Adrenal gland (tissue), 5 donors: ENCODE measurements around the gene SUSD6.

Experiments used
- POLR2A ChIP-seq, 2 donors: fragments of 450-650 bp; IDR thresholded peaks; one replicate each; pipeline ENCODE4 v1.6.1; 2017; ENCODE audit warnings: antibody characterized with exemption in 2 of 2, mild to moderate bottlenecking in 2 of 2, moderate library complexity in 1 of 2
- TF ChIP-seq, protein P1 (sequence below), 6 experiments: fragments of 450-650 bp in 4 of 6; fragments of 200-600 bp in 2 of 6; sonication (generic) in 1 of 6; IDR thresholded peaks; 1 replicate in 5 of 6; 2 replicates in 1 of 6; pipeline versions ENCODE4 v1.5.1 to v1.8.0; 2016 to 2021; ENCODE audit warnings: antibody characterized with exemption in 6 of 6, mild to moderate bottlenecking in 2 of 6, moderate library complexity in 1 of 6
- donor health status: DM: no; HTN: no; CAD: no.

- no peak for TF ChIP-seq POLR2A (IDR thresholded peaks at IDR 0.05)
- TF ChIP-seq, protein P1, sequence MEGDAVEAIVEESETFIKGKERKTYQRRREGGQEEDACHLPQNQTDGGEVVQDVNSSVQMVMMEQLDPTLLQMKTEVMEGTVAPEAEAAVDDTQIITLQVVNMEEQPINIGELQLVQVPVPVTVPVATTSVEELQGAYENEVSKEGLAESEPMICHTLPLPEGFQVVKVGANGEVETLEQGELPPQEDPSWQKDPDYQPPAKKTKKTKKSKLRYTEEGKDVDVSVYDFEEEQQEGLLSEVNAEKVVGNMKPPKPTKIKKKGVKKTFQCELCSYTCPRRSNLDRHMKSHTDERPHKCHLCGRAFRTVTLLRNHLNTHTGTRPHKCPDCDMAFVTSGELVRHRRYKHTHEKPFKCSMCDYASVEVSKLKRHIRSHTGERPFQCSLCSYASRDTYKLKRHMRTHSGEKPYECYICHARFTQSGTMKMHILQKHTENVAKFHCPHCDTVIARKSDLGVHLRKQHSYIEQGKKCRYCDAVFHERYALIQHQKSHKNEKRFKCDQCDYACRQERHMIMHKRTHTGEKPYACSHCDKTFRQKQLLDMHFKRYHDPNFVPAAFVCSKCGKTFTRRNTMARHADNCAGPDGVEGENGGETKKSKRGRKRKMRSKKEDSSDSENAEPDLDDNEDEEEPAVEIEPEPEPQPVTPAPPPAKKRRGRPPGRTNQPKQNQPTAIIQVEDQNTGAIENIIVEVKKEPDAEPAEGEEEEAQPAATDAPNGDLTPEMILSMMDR (IDR thresholded peaks at IDR 0.05) = no peak
Measured at GRCh38 chr14:69652942-69653684, 41.7 kb downstream of the SUSD6 start.
